ENCODE data around the gene MTCH1.

- TF ChIP-seq EZH2 (IDR thresholded peaks at IDR 0.05; ENCODE audit: borderline replicate concordance, low read length) (no peak), CTCF (IDR thresholded peaks at IDR 0.05; ENCODE audit: low read length) (no peak)
Measured at GRCh38 chr6:36983538-36983937, 2.5 kb downstream of the MTCH1 start.

Measured in OCI-LY1 (cell line).